Sigmoid colon (tissue), 7 donors: ENCODE results near the gene MYO7B. TPM values are rescaled to one million over a fixed set of nuclear protein-coding genes. Genes with fewer than 3 reads are reported as not detected.

ENCODE experiments used
- DNase-seq: peaks from one replicate; pipeline ENCODE4 v3.0.0-alpha.2; 2019
- H3K27ac ChIP-seq, 4 donors: fragments of 200-600 bp; sonication (generic); one replicate each; pipeline ENCODE4 v1.5.1; 2016 to 2019; ENCODE audit warnings: mild to moderate bottlenecking in 1 of 4
- H3K27me3 ChIP-seq, 3 donors: fragments of 200-600 bp; sonication (generic); one replicate each; pipeline ENCODE4 v1.5.1; 2019; ENCODE audit warnings: mild to moderate bottlenecking in 1 of 3
- H3K36me3 ChIP-seq, 4 donors: fragments of 200-600 bp; sonication (generic); one replicate each; pipeline ENCODE4 v1.5.1; 2016 to 2019
- H3K4me1 ChIP-seq, 4 donors: fragments of 200-600 bp; sonication (generic); one replicate each; pipeline ENCODE4 v1.5.1; 2017 to 2019
- H3K4me3 ChIP-seq, 4 donors: fragments of 200-600 bp; sonication (generic); one replicate each; pipeline ENCODE4 v1.5.1; 2017 to 2019; ENCODE audit warnings: mild to moderate bottlenecking in 2 of 4, moderate library complexity in 1 of 4
- H3K9me3 ChIP-seq, 4 donors: fragments of 200-600 bp in 3 of 4; sonication (generic) in 3 of 4; one replicate each; pipeline versions ENCODE4 v1.5.1 to v1.6.1; 2013 to 2019
- CTCF ChIP-seq, 4 experiments: fragments of 450-650 bp in 3 of 4; fragments of 200-600 bp in 1 of 4; IDR thresholded peaks; one replicate each; pipeline ENCODE4 v1.5.1; 2016 to 2019; ENCODE audit warnings: antibody characterized with exemption in 4 of 4, mild to moderate bottlenecking in 3 of 4, moderate library complexity in 2 of 4
- EP300 ChIP-seq, 4 donors: sonication (generic); formaldehyde crosslinking; IDR thresholded peaks; one replicate each; pipeline ENCODE4 v1.6.1; 2017; ENCODE audit warnings: antibody characterized with exemption in 4 of 4
- POLR2A ChIP-seq, 2 donors: fragments of 450-650 bp; IDR thresholded peaks; one replicate each; pipeline ENCODE4 v1.6.1; 2016; ENCODE audit warnings: antibody characterized with exemption in 2 of 2, mild to moderate bottlenecking in 2 of 2, moderate library complexity in 2 of 2
- POLR2AphosphoS5 ChIP-seq, 4 donors: sonication (generic); formaldehyde crosslinking; IDR thresholded peaks; one replicate each; pipeline ENCODE4 v1.6.1; 2017; ENCODE audit warnings: antibody characterized with exemption in 4 of 4
- WGBS, 2 donors: extraction: QIAGEN DNeasy Blood & Tissue Kit; methylation state at CpG; one replicate each; pipeline ENCODE4 v1.1.7; 2013; 5-methylcytosine and 5-hydroxymethylcytosine counted together
- intact Hi-C: fragments of 100-400 bp; cut with DNase I; formaldehyde crosslinking; loops from one replicate; pipeline ENCODE4 v1.15.1; 2023
- polyA plus RNA-seq, 3 donors: library from polyadenylated mRNA; stranded (reverse); fragments of 200-250 nt; gene quantifications; one replicate each; pipeline ENCODE4 v1.2.3, GENCODE V29; 2013
- total RNA-seq, 4 donors: library from RNA; depleted of rRNA; stranded (reverse); fragments of >200 nt; gene quantifications; one replicate each; pipeline ENCODE4 v1.1.0, GENCODE V29; 2016
- donor health status: healthy with polysubstance abuse.
- donor health status: Bipolar disorder and iron deficiency.
- donor health status: healthy.

MYO7B gene
- total and polyA plus RNA-seq, 7 donors, result 0.54 to 128 (median 30.3) TPM; not detected in 1

GRCh38 chr2:127511917-127512316 lies 23.6 kb upstream of the MYO7B start:
- H3K4me3 ChIP-seq, result no peak overlapping the region
- peaks cover 0 to 7% (median 3%) of the 10 kb centered on the region in 4 donors for H3K36me3 ChIP-seq
- no peaks in the 10 kb centered on the region for H3K27me3 ChIP-seq
- H3K27ac ChIP-seq, result no peak overlapping the region
- intact Hi-C loops, result no loop called here
- TF ChIP-seq POLR2A (IDR thresholded peaks at IDR 0.05) (no peak), EP300 (IDR thresholded peaks at IDR 0.05) (no peak), POLR2AphosphoS5 (IDR thresholded peaks at IDR 0.05) (no peak), CTCF (IDR thresholded peaks at IDR 0.05) (no peak)
- peaks cover 0 to 60% (median 49%) of the 10 kb centered on the region in 4 donors for H3K4me1 ChIP-seq
- DNase-seq, result no peak
- no peaks in the 10 kb centered on the region for H3K9me3 ChIP-seq
- 68 to 86% methylated on average over 1 of the region's 1 CpG for WGBS, 2 donors

- 93 to 94% methylated on average over 4 of the region's 4 CpGs for WGBS, 2 donors
- DNase-seq, result no peak
- Histone ChIP-seq H3K4me3 (no peak overlapping the region), H3K9me3 (no peaks in the 10 kb centered on the region), H3K36me3 (peaks cover 0 to 7% (median 3%) of the 10 kb centered on the region in 4 donors), H3K27ac (peak overlapping the region in 1 of 4 donors; percentile 48), H3K4me1 (peaks cover 0 to 56% (median 47%) of the 10 kb centered on the region in 4 donors), H3K27me3 (no peaks in the 10 kb centered on the region)
- TF ChIP-seq CTCF (IDR thresholded peaks at IDR 0.05) (no peak), POLR2AphosphoS5 (IDR thresholded peaks at IDR 0.05) (no peak), EP300 (IDR thresholded peaks at IDR 0.05) (no peak)
- intact Hi-C loops, result no loop called here
Measured at GRCh38 chr2:127512362-127512761, 23.1 kb upstream of the MYO7B start.

GRCh38 chr2:127514076-127514475 lies 21.4 kb upstream of the MYO7B start:
- 81 to 83% methylated on average over 10 of the region's 10 CpGs for WGBS, 2 donors

GRCh38 chr2:127514485-127514884 lies 21.0 kb upstream of the MYO7B start:
- peaks cover 0 to 8% (median 6%) of the 10 kb centered on the region in 4 donors for H3K36me3 ChIP-seq
- peak overlapping the region in 3 of 4 donors; percentile 82 to 85 (median 83) for H3K27ac ChIP-seq
- WGBS, 2 donors, result 93 to 95% methylated on average over 13 of the region's 13 CpGs
- H3K27me3 ChIP-seq, result no peaks in the 10 kb centered on the region
- H3K4me3 ChIP-seq, result no peak overlapping the region
- DNase-seq, result no peak
- no peaks in the 10 kb centered on the region for H3K9me3 ChIP-seq
- H3K4me1 ChIP-seq, result peaks cover 0 to 36% (median 28%) of the 10 kb centered on the region in 4 donors
- intact Hi-C loops, result no loop called here
- TF ChIP-seq CTCF (IDR thresholded peaks at IDR 0.05) (no peak), POLR2AphosphoS5 (IDR thresholded peaks at IDR 0.05) (no peak), POLR2A (IDR thresholded peaks at IDR 0.05) (no peak), EP300 (IDR thresholded peaks at IDR 0.05) (no peak)

More at GRCh38 chr2:127514076-127514475, 21.4 kb upstream of the MYO7B start:
- H3K36me3 ChIP-seq, result peaks cover 0 to 7% (median 6%) of the 10 kb centered on the region in 4 donors
- no peaks in the 10 kb centered on the region for H3K9me3 ChIP-seq
- DNase-seq, result no peak
- H3K4me1 ChIP-seq, result peaks cover 0 to 40% (median 30%) of the 10 kb centered on the region in 4 donors
- no peak for TF ChIP-seq EP300 (IDR thresholded peaks at IDR 0.05)
- peak overlapping the region in 2 of 4 donors; percentile 83 to 85 for H3K27ac ChIP-seq
- intact Hi-C loops, result no loop called here
- H3K4me3 ChIP-seq, result no peak overlapping the region
- H3K27me3 ChIP-seq, result no peaks in the 10 kb centered on the region

GRCh38 chr2:127515383-127515915 lies 20.0 kb upstream of the MYO7B start:
- Histone ChIP-seq H3K27me3 (no peaks in the 10 kb centered on the region), H3K36me3 (peaks cover 0 to 18% (median 6%) of the 10 kb centered on the region in 4 donors), H3K4me1 (peaks cover 0 to 29% (median 23%) of the 10 kb centered on the region in 4 donors), H3K4me3 (no peak overlapping the region), H3K9me3 (no peaks in the 10 kb centered on the region), H3K27ac (peak overlapping the region; percentile 75 to 85 (median 82))
- TF ChIP-seq POLR2AphosphoS5 (IDR thresholded peaks at IDR 0.05) (no peak), EP300 (IDR thresholded peaks at IDR 0.05) (no peak), CTCF (IDR thresholded peaks at IDR 0.05) (no peak), POLR2A (IDR thresholded peaks at IDR 0.05) (no peak)
- no peak for DNase-seq
- intact Hi-C loops, result no loop called here
- 69 to 79% methylated on average over 6 of the region's 6 CpGs for WGBS, 2 donors
